ENCODE results near the gene TPO.
A peak's percentile ranks its signal among the peaks of the same experiment; 100 is the strongest.

TPO gene

DNA sequence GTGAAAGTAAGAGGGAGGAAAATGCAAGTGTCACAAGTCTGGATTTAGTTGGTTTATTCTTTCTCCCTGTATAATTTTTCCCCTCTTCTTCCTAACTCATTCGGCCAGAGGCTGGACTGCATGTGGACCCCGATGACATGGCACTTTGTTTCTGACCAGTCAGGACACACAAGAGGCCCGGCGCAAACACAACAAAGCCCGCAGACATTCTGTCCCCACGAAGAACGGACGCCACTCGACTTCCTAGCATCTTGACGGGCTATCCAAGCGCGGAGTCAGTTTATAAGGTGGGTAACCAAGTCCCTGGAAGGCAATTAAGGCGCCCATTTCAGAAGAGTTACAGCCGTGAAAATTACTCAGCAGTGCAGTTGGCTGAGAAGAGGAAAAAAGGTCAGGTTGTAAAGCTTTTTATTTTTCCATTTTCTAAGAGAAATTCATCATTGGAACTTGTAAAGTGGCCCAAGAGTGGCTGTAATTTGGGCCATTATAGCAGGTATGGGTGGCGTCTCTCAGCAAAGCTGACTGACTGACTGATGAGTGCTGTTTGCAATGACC is at the start of gene TPO:
TSS of gene TPO (plus strand) at position 308 of the 555 bp plus-strand sequence. CDS start 946 bp downstream, outside the sequence.
- Histone ChIP-seq H3K9me3 (ENCODE audit: severe bottlenecking) (no peaks in the 10 kb centered on the region), H3K4me3 (ENCODE audit: severe bottlenecking) (no peak within 1 kb of the TSS), H3K4me1 (ENCODE audit: insufficient read depth, poor library complexity, severe bottlenecking) (no peaks in the 10 kb centered on the region), H3K36me3 (ENCODE audit: low read depth) (no peaks in the 10 kb centered on the region), H3K27ac (ENCODE audit: poor library complexity, severe bottlenecking) (no peak within 1 kb of the TSS), H3K27me3 (ENCODE audit: insufficient read depth, poor library complexity, severe bottlenecking) (no peaks in the 10 kb centered on the region)
- DNase-seq (ENCODE audit: low spot score) (no peak), ATAC-seq (ENCODE audit: low read depth) (no peak)
- no peak for TF ChIP-seq CTCF (IDR thresholded peaks at IDR 0.05; ENCODE audit: poor library complexity, severe bottlenecking)

DNA sequence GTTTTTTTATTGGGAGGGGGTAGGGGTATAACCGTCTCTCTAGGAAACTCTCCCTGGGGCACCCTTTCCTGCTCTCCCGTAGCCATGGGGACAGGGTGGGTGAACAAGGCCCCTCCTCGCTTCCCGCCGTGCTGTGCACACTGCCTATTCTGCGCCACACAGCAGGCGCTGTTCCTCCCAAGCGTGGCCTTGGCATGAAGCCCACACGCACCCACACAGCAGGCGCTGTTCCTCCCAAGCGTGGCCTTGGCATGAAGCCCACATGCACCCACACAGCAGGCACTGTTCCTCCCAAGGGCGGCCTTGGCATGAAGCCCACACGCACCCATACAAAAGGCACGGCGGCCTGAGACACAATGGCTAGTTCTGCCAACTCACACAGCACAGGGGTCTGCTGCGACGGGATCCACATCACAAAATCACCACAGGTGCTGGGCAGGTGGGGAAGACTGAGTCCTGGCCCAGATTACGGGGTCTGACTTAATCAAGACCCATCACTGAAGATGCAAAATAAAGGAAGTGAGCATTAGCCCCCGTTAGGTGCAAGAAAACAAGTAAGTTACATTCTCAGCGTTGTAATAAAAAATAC is 46.6 kb upstream of the TPO start:
- Histone ChIP-seq H3K9me3 (ENCODE audit: severe bottlenecking) (no peaks in the 10 kb centered on the region), H3K4me1 (ENCODE audit: insufficient read depth, poor library complexity, severe bottlenecking) (no peaks in the 10 kb centered on the region), H3K27ac (ENCODE audit: poor library complexity, severe bottlenecking) (no peak overlapping the region), H3K4me3 (ENCODE audit: severe bottlenecking) (no peak overlapping the region), H3K27me3 (ENCODE audit: insufficient read depth, poor library complexity, severe bottlenecking) (no peaks in the 10 kb centered on the region), H3K36me3 (ENCODE audit: low read depth) (no peaks in the 10 kb centered on the region)
- DNase-seq (ENCODE audit: low spot score) (no peak), ATAC-seq (ENCODE audit: low read depth) (peak; percentile 21; the same call in 1 of the 3 replicates)
- TF ChIP-seq CTCF (IDR thresholded peaks at IDR 0.05; ENCODE audit: poor library complexity, severe bottlenecking), result no peak

- ATAC-seq (ENCODE audit: low read depth), result no peak
- no peaks in the 10 kb centered on the region for H3K36me3 ChIP-seq (ENCODE audit: low read depth)
- DNase-seq (ENCODE audit: low spot score), result no peak
- H3K9me3 ChIP-seq (ENCODE audit: severe bottlenecking), result no peaks in the 10 kb centered on the region
- no peaks in the 10 kb centered on the region for H3K4me1 ChIP-seq (ENCODE audit: insufficient read depth, poor library complexity, severe bottlenecking)
- H3K27ac ChIP-seq (ENCODE audit: poor library complexity, severe bottlenecking), result no peak overlapping the region
- H3K4me3 ChIP-seq (ENCODE audit: severe bottlenecking), result no peak overlapping the region
- TF ChIP-seq CTCF (IDR thresholded peaks at IDR 0.05; ENCODE audit: poor library complexity, severe bottlenecking), result no peak
- H3K27me3 ChIP-seq (ENCODE audit: insufficient read depth, poor library complexity, severe bottlenecking), result no peaks in the 10 kb centered on the region
Observed at GRCh38 chr2:1367601-1368000, 45.7 kb upstream of the TPO start.

GRCh38 chr2:1369905-1370304 is 43.4 kb upstream of the TPO start:
- H3K27me3 ChIP-seq (ENCODE audit: insufficient read depth, poor library complexity, severe bottlenecking), result no peaks in the 10 kb centered on the region

More at GRCh38 chr2:1369905-1370304, 43.4 kb upstream of the TPO start:
- Histone ChIP-seq H3K36me3 (ENCODE audit: low read depth) (no peaks in the 10 kb centered on the region), H3K9me3 (ENCODE audit: severe bottlenecking) (no peaks in the 10 kb centered on the region), H3K4me3 (ENCODE audit: severe bottlenecking) (no peak overlapping the region), H3K4me1 (ENCODE audit: insufficient read depth, poor library complexity, severe bottlenecking) (no peaks in the 10 kb centered on the region), H3K27ac (ENCODE audit: poor library complexity, severe bottlenecking) (no peak overlapping the region)
- ATAC-seq (ENCODE audit: low read depth) (no peak), DNase-seq (ENCODE audit: low spot score) (no peak)
- no peak for TF ChIP-seq CTCF (IDR thresholded peaks at IDR 0.05; ENCODE audit: poor library complexity, severe bottlenecking)

All from RWPE2 (cell line).